Measurements from ENCODE around the gene SLC27A6.
"Not testable (repeated sequence)": the region's sequence is repeated elsewhere in the genome, so short reads cannot be mapped to it uniquely, and the experiment has no call there.

The SLC27A6 gene

DNA sequence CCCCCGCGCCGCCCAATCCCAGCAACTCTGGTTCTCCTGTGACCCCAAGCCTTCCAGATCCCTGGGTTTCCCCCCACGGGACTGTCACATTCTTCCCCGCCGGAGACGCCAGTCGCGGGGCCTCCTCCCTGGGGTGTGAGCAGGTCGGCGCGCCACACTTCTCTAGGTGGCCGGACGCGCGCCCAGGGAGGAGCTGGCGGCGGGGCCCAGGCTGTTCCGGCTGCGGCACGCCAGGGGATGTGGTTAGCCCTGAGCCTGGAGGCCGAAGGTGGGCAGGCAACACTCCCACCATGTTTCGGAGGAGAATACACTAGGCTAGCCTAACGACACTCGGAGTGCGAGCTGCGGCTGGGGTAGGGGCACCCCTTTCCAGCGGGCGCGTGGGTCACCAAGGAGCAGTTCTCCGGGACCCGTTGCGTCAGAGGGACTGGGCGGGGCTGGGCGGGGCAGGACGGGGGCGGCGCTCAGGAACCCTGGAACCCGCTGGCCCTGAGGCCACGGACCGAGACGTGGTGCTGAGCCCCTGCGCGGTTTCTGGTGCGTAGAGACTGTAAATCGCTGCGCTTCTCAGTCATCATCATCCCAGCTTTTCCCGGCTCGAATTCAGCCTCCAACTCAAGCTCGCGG lies at the start of gene SLC27A6:
Gene SLC27A6 (plus strand): TSS at position 478 of the 627 bp plus-strand sequence. CDS start 650 bp downstream, outside the sequence.
- no peak for DNase-seq (ENCODE audit: low spot score)

- DNase-seq (ENCODE audit: low spot score): no peak
These were observed 45.7 kb upstream of the SLC27A6 start for GRCh38 chr5:128919542-128919941.

DNA sequence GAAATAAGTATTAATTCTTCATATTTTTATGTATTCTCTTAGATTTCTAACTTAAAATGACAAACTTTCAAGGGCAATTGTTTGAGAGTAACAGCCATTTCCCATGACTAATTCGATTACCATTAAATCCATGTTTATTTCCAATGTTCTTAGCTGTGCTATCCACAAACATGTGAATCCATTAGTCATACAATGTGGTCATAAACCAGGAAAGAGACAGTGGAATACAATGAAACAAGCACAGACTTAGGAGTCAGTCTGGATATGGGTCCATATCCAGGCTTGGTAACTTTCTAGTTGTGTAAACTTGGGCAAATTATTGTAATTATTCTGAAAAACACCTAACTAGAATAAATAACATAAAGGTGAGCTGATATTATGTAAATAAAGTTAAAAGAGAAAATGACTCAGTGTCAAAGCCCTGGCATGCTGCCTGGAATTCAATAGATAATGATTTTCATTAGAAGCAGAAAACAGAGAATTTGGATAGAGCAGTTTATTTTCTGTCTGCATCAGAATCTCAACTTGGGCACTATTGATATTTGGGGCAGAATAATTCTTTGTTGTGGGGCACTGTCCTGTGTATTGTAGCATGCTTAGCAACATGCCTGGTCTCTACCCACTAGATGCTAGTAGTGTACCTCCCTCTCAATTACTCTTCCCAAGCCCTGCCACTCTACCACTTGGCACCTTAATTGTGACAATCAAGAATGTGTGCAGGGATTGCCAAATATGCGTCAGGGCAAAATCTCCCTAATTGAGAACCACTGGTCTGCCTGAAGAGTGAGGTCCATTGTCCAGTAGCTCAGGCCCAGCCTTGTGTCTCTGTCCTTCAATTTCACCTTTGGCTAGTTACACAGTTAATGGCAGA lies 44.7 kb upstream of the SLC27A6 start:
- peak; percentile 48 for DNase-seq (ENCODE audit: low spot score)

GRCh38 chr5:128924299-128924698 lies 41.0 kb upstream of the SLC27A6 start:
- no peak for DNase-seq (ENCODE audit: low spot score)

- no peak for DNase-seq (ENCODE audit: low spot score)
These were observed 39.3 kb upstream of the SLC27A6 start for GRCh38 chr5:128925973-128926372.

DNA sequence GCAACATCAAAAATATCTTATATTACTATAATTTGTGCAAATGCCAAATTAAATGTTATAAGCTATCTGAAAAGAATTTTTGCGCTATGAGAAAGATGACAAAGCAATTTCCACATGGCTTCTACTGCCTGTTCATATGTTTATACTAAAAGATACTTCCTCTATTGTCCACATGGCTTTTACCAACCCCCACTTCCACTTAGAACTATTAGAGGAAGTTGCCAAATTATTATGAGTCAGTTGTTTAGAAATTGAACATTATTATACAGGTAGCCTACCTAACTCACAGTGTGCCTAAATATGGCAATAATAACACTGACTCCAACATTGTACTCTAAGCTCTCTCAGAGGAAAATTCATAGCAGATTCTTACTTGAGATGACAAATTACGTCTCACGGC lies 37.6 kb upstream of the SLC27A6 start:
- no peak for DNase-seq (ENCODE audit: low spot score)

- not testable (repeated sequence) for DNase-seq (ENCODE audit: low spot score)
These were observed 33.1 kb upstream of the SLC27A6 start for GRCh38 chr5:128932232-128932631.

DNA sequence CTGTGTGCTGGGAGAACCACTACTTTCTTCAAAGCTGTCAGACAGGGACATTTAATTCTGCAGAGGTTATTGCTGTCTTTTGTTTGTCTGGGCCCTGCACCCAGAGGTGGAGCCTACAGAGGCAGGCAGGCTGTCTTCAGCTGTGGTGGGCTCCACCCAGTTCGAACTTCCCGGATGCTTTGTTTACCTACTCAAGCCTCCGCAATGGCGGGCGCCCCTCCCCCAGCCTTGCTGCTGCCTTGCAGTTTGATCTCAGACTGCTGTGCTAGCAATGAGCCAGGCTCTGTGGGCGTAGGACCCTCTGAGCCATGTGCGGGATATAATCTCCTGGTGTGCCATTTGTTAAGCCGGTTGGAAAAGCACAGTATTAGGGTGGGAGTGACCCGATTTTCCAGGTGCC lies 22.2 kb upstream of the SLC27A6 start:
- not testable (repeated sequence) for DNase-seq (ENCODE audit: low spot score)

DNA sequence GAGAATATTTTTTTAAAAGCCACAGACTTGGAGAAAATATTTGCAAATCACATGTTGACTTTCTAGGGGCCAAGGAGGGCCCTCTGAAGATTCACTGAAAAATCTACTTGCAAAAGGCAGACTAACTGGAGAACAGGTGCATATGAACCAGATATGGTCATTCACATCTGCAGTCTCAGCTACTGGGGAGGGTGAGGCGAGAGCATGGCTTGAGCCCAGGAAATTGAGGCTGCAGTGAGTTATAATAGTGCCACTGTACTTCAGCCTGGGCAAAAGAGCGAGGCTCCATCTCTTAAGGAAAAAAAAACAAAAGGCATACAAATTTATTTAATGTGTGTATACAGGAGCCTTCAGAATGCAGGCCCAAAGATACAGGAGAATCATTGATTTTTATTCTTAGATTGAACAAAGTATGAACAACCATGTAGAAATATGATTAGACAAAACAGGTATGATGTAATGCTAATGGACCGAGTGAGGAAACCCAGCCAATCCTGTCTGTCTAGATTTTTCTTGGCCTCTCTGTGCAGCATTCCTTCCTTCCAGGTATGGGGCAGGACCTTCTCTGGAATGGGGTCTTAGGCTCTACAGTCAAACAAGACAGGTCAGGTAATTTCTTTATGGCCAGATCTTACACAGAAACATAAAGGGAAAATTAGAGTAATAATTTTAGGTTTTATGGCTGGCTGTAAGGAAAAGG lies 15.3 kb upstream of the SLC27A6 start:
- DNase-seq (ENCODE audit: low spot score): no peak

DNA sequence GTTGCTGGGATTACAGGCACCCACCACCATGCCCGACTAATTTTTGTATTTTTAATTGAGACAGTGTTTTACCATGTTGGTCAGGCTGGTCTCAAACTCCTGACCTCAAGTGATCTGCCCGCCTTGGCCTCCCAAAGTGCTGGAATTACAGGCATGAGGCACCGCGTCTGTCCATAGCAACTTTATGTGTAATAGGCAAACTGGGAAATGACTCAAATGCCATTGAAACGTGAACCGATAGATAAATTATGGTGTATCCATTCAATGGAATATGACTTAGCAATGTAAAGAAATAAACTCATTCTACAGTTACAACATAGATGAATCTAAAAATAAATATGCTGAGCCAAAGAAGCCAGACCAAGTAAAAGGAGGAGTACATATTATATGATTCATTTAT lies 14.0 kb upstream of the SLC27A6 start:
- DNase-seq (ENCODE audit: low spot score): not testable (repeated sequence)

GRCh38 chr5:128956164-128956563 lies 9.1 kb upstream of the SLC27A6 start:
- DNase-seq (ENCODE audit: low spot score): no peak

DNA sequence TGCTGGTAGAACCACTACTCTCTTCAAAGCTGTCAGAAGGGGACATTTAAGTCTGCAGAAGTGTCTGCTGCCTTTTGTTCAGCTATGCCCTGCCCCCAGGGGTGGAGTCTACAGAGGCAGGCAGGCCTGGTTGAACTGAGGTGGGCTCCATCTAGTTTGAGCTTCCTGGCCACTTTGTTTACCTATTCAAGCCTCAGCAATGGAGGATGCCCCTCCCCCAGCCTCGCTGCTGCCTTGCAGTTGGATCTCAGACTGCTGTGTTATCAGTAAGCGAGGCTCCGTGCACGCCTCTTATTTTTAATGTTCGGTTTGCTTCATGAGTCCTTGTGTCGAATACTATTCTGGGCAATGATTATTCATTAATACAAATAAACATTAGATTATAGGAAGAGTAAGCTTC lies 3.1 kb upstream of the SLC27A6 start:
- DNase-seq (ENCODE audit: low spot score): no peak

DNA sequence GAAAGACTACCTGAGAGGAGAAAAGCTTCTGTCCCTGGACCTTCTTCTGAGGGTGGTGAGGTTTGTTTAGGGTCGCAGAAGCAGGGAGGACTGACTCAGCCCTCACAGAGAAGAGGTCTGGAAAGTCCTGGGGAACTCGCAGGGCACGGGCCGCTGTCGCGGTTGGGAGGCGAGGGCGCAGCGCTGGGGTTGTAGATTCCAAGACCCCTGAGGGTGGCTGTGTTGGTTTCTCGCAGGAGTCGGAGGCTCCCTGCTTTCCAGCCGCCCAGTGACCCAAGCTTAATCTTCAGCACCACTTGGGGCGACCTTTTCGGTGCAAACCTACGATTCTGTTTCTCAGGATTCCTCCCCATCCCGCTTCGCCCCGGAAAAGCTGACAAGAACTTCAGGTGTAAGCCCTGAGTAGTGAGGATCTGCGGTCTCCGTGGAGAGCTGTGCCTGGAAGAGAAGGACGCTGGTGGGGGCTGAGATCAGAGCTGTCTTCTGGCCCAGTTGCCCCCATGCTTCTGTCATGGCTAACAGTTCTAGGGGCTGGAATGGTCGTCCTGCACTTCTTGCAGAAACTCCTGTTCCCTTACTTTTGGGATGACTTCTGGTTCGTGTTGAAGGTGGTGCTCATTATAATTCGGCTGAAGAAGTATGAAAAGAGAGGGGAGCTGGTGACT lies 482 bp downstream of the SLC27A6 start:
- no peak for DNase-seq (ENCODE audit: low spot score)

DNA sequence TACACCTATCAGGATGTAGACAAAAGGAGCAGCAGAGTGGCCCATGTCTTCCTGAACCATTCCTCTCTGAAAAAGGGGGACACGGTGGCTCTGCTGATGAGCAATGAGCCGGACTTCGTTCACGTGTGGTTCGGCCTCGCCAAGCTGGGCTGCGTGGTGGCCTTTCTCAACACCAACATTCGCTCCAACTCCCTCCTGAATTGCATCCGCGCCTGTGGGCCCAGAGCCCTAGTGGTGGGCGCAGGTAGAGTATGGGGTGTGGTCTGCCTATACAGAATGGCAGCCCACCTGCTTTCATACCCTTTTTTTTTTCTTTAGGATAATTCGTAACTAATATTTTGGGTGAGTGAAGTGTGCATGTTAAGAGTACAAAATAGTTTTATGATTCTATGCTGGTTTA lies 1.1 kb downstream of the SLC27A6 start:
- DNase-seq (ENCODE audit: low spot score): no peak

DNA sequence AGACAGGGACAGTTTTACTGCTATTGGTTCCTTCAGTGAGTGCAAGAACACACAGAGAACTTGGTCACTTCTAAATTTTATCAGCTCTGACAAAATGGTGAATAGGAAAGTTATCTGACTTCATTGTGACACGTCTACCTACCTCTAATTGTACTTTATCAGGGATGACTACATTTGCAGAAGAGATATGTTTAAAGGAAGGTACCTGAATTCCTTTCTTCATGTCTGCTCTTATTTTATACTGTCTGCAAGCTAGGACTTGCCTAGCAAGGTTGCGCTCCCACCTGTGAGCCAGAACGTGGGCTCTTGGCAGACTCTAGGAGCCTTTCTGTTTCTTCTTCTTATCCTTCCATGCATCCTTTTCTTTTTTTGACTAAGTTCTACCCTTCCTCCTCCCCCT lies 1.6 kb downstream of the SLC27A6 start:
- DNase-seq (ENCODE audit: low spot score): no peak

GRCh38 chr5:128973244-128973643 lies 8.0 kb downstream of the SLC27A6 start:
- no peak for DNase-seq (ENCODE audit: low spot score)

GRCh38 chr5:128974567-128974966 lies 9.3 kb downstream of the SLC27A6 start:
- no peak for DNase-seq (ENCODE audit: low spot score)

- DNase-seq (ENCODE audit: low spot score): no peak
These were observed 14.5 kb downstream of the SLC27A6 start for GRCh38 chr5:128979761-128980160.

DNA sequence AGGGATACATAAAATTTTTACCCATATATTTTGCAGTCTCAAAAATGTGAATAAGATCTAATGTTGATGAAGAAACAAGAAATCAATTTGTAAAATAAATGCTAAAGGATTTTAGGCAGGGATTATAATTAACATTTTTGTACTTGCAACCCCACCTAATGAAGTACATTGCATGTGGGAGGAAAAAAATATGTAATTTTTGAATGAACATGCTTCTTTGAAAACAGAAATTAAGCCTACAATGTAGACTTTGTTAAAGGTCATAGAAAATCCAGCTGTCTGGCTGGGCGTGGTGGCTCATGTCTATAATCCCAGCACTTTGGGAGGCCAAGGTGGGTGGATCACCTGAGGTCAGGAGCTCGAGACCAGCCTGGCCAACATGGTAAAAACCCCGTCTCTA lies 15.6 kb downstream of the SLC27A6 start:
- DNase-seq (ENCODE audit: low spot score): no peak

GRCh38 chr5:128984480-128984879 lies 19.2 kb downstream of the SLC27A6 start:
- no peak for DNase-seq (ENCODE audit: low spot score)

DNA sequence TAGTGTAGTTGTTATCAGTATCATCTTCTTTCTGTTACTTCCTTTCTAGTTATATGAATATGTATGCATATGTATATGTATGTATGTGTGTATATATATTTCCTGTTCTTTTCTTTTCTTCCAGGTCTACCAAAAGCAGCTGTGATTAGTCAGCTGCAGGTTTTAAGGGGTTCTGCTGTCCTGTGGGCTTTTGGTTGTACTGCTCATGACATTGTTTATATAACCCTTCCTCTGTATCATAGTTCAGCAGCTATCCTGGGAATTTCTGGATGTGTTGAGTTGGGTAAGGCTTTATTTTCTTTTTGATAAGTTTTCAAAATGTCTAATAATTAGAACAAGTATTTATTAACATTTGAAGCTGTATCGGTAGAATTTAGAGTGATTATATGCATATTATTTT lies 23.2 kb downstream of the SLC27A6 start:
- no peak for DNase-seq (ENCODE audit: low spot score)

DNA sequence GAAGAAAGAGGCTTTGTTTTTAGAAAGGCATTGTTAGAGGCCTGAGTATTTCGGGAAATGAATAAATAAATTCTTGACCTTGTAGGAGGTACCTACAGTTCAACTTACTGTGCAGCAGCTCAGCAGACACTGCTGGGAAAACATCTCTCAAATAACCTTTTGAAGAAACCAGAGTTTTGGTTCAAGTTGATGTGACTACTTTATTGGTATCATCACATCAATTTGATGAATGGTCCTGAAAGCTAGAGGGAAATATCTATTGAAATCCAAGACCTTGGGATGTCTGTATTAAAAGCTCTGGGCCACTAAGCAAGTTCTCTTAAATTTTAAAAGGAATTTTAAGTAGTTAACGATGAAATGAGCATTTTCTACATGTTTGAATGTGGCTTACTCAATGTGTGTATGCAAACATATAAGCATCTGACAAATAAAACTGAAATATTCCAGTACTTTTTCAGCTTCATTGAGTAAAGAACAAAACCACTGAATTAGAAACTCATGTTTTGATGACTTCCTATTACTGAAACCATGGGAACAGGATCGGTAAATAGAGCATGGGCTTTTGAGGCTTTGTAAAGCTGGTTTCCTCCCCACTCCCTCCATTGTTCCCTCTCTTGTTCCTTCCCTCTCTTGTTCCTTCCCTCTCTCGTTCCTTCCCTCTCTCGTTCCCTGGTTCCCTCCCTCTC lies 36.7 kb downstream of the SLC27A6 start:
- no peak for DNase-seq (ENCODE audit: low spot score)
